HG02870 (cell line): ENCODE data around the gene SOBP.
"Not testable (repeated sequence)": the region's sequence is repeated elsewhere in the genome, so short reads cannot be mapped to it uniquely, and the experiment has no call there.

ENCODE experiments used
- ATAC-seq: cut with Tn5 transposase; IDR thresholded peaks from one replicate; pipeline ENCODE4 v1.9.1; 2021; ENCODE audit warnings: mild to moderate bottlenecking, moderate library complexity; ENCODE audit not compliant: unreplicated experiment

The SOBP gene

GRCh38 chr6:107488174-107488874 is 1.6 kb upstream of the SOBP start:
- ATAC-seq = no peak

GRCh38 chr6:107488875-107489635 is 862 bp upstream of the SOBP start:
- no peak for ATAC-seq

GRCh38 chr6:107490566-107491137 is 735 bp downstream of the SOBP start:
- ATAC-seq = no peak

- ATAC-seq = no peak
Observed at GRCh38 chr6:107491138-107491609, 1.3 kb downstream of the SOBP start.

- no peak for ATAC-seq
Observed at GRCh38 chr6:107491760-107492660, 2.1 kb downstream of the SOBP start.

GRCh38 chr6:107493158-107494057 is 3.5 kb downstream of the SOBP start:
- no peak for ATAC-seq

- ATAC-seq = no peak
Observed at GRCh38 chr6:107495196-107495643, 5.3 kb downstream of the SOBP start.

- no peak for ATAC-seq
Observed at GRCh38 chr6:107495971-107496370, 6.1 kb downstream of the SOBP start.

GRCh38 chr6:107496892-107497684 is 7.2 kb downstream of the SOBP start:
- ATAC-seq = no peak

- no peak for ATAC-seq
Observed at GRCh38 chr6:107504270-107505026, 14.5 kb downstream of the SOBP start.

GRCh38 chr6:107506145-107506544 is 16.2 kb downstream of the SOBP start:
- no peak for ATAC-seq

GRCh38 chr6:107509506-107509905 is 19.6 kb downstream of the SOBP start:
- no peak for ATAC-seq

- ATAC-seq = no peak
Observed at GRCh38 chr6:107510108-107510507, 20.2 kb downstream of the SOBP start.

- no peak for ATAC-seq
Observed at GRCh38 chr6:107511511-107511993, 21.6 kb downstream of the SOBP start.

- ATAC-seq = no peak
Observed at GRCh38 chr6:107513214-107513613, 23.3 kb downstream of the SOBP start.

GRCh38 chr6:107515955-107516354 is 26.0 kb downstream of the SOBP start:
- no peak for ATAC-seq

GRCh38 chr6:107517274-107517673 is 27.4 kb downstream of the SOBP start:
- ATAC-seq = no peak

GRCh38 chr6:107519224-107519623 is 29.3 kb downstream of the SOBP start:
- not testable (repeated sequence) for ATAC-seq
